Stimulated activated naive CD4-positive, alpha-beta T cell (primary cell): ENCODE data around the gene GAS2L1.

Experiments used
- DNase-seq, 6 experiments: peaks; one replicate each; lab custom pipeline; 2025; lab: John Stamatoyannopoulos, UW

Gene GAS2L1

DNA sequence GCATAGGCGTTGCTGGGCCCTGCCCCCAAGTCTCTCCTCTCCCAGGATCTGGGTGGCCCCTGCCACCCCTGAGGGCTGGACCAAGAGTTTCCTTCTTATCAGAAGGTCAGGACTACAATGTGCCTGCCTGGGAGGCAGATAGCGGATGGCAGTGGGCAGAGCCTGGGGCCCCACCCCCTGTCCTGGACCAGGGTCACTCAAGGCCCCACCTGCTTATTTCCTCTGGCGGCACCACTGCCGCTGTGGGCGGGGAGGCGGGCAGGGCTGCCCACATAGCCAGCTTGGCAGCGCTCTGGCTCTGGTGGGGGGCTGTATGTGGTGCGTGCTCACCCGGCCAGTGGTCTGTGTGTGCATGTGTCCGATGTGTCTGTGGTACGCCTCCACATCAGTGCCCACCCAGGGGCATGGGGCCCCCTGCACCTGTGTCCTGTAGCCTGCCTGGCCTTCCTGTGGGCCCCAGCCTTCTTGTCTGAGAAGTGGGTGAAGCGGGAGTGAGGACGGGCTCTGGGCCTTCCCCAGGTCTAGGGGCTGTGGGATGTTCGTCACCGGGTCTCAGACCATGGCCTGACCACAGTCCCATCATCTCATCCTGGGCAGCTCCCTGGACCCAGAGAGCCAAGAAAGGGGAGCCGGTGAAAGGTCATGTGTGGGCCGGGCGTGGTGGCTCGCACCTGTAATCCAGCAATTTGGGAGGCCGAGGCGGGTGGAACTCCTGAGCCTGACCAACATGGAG lies 3.0 kb downstream of the GAS2L1 start:
- no peak for DNase-seq

DNA sequence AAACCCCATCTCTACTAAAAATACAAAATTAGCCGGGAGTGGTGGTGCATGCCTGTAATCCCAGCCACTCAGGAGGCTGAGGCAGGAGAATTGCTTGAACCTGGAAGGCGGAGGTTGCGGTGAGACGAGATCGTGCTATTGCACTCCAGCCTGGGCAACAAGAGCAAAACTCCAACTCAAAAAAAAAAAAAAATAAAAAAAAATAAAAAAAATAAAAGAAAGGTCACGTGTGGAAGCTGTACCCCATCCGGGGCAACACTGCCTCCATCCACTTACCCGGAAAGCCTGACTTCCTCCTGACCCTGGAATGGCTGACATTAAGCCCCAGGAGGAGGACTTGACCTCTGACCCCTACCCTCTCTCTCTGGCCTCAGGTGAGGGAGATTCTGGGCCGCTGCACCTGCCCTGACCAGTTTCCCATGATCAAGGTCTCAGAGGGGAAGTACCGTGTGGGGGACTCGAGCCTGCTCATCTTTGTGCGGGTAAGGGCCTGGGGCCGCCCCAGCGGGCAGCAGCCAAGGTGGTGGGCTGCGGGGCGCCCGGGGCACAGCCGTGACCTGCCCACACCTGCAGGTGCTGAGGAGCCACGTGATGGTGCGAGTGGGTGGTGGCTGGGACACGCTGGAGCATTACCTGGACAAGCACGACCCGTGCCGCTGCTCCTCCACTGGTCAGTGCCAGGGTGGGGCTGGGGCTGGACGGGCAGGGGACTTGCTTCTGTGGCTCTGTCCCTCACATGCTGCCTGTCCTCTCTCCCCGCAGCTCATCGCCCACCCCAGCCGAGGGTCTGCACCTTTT lies 3.8 kb downstream of the GAS2L1 start:
- no peak for DNase-seq

DNA sequence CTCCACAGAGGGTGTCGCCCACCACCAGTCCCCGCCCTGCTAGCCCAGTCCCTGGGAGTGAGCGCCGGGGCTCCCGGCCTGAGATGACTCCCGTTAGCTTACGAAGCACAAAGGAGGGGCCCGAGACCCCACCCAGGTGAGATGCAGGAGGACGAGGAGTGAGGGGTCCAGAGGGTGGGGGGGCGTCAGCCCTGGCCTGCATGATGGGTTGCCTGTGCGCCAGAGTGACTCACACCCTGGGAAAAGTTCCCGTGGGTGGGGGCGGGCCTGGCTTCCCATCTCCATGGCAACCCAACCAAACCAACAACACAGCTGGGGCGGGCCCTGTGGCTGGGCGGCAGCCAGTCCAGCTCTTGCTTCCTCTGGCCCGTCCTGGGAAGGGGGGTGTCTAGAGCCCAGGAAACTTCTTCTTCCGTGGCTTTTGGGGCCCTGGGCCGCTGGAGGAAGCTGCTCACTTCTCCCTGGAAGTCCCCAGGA lies 4.5 kb downstream of the GAS2L1 start:
- peak in 1 of 6 experiments; percentile 27 for DNase-seq

DNA sequence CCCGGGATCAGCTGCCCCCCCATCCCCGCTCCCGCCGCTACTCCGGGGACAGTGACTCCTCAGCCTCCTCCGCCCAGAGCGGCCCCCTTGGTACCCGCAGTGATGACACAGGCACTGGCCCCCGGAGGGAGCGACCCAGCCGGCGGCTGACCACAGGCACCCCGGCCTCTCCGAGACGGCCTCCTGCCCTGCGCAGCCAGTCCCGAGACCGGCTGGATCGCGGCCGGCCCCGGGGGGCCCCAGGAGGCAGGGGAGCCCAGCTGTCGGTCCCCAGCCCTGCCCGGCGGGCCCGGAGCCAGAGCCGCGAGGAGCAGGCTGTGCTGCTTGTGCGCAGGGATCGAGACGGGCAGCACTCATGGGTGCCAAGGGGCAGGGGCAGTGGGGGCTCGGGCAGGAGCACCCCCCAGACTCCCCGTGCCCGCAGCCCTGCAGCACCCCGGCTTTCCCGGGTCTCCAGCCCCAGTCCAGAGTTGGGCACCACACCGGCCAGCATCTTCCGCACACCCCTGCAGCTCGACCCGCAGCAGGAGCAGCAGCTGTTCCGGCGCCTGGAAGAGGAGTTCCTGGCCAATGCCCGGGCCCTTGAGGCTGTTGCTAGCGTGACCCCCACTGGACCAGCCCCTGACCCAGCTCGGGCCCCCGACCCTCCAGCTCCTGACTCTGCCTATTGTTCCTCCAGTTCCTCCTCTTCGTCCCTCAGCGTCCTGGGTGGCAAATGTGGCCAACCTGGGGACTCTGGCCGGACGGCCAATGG lies 5.2 kb downstream of the GAS2L1 start:
- DNase-seq, result no peak

DNA sequence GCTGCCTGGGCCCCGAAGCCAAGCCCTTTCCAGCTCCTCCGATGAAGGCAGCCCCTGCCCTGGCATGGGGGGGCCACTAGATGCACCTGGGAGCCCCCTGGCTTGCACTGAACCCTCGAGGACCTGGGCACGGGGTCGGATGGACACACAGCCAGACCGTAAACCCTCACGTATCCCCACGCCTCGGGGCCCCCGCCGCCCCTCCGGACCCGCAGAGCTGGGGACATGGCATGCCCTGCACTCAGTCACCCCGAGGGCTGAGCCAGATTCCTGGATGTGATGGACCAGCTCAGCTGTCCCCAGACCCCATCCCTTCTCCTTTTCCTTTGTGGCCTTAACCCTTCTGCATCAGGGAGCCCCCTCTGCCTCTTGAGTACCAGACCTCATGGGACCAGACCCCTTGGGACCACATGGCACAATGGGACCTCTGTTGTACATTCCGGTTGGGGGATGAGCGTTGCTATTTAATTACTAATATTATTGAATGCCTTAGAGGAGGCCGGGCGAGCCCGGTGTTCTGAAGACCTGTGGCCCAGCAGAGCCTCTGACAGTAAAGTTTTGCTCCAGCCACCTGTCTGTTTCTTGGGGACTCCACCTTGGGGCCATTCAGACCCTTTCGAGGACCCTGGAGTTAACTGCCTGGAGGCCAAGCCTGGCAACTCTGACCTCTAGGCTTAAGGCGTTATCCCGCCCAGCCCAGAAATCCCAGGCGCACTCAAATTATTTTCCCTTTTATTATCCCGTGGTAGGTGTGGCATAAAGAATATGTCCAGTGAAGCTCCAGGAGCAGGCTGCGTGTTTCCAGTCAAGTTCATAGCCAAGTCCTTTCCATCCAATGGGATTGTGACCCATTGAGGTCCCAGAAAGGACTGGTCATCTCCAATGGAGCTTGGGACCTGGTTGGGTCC lies 6.0 kb downstream of the GAS2L1 start:
- DNase-seq, result no peak

DNA sequence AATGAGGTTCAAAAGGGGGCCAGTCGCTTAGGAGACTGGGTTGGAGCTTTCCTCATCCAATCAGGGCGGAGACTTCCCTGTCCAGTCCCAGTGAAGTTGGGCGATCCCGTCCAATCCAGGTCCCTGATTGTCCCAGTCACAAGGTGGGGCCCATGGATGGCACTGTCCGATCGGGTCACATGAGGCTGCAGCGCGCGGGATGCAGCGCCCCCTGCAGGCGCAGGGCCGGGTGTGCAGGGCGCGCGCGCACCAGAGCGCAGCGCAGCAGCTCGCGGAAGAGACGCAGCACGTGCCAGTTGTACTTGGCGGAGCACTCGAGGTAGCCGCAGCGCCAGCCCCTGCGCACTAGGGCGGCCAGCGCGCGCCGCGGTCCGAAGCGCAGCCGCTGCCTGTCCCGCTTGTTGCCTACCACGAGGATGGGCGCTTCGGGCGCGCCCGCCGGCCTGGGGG lies 6.7 kb downstream of the GAS2L1 start:
- no peak for DNase-seq

DNA sequence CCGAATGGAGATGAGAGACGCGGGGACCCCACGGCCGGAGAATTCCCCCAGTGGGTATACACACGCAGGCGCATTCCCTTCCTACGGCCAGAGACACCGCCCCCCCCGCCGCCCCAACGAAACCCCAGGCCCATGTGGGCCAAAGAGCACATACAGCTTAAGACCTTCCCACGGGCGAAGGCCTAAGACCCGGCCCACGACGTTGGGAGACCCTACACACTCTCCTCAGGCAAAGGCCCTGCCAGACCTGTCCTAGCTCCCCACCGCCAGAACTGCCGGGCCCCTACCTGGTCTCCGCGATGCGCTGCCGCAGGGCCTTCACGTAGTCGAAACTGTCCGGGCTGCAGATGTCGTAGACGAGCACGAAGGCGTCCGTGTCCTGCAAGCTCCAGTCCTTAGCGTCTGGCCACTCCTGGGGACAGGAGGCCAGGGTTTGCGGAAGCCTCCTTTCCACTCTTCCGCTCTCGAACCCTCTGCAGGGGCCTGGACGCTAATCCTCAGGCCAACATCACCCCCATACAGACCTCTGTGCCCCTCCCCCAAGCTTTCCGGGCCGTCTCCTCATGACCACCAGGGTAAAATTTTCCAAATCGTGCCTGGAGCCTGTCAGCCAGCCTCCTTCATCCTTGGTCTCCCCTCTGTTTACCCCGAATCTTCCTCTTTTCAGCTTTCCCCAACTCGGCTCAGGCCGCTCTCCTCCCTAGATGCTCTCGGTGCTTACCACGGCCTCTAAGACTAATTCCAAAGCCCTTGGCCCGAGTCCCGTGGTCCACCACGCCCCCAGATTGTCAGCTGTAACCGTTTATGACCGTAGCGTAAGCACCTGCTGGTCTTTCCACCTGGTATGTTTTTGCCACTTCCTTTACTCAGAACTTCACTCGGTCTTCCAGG lies 7.4 kb downstream of the GAS2L1 start:
- no peak for DNase-seq

DNA sequence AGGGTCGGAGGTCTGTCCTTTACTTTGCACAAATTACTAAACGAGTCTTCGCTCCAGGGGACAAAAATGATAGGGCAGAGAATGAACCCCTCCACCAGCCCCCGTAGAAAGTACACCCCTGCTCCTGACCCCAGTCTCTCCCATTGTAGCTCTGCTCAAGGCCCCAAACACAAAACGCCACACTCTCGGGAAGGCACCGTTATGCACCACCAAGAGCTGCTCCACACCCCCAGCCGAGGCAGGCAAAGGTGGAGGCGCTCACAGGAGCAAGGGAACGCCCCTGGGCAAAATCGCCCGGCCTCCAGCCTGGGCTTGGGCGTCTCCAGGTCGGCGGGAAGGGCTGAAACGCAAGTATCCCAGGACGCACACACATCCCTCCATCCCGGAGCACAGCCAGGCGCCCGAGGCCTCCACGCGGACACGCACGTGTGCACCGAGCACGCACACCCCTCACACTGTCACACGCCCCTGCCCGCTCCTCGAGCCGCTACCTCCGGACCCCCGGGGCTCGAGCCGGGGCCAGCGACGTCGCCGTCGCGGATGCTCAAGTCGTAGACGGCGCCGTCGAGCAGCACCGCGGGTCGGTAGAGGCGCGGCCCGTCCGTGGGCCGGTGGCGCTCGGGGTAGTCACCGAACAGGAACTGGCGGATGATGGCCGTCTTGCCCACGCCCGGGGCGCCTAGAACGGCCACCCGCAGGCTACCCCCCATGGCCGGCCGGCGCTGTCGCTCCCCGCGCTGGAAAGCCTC lies 8.3 kb downstream of the GAS2L1 start:
- no peak for DNase-seq

DNA sequence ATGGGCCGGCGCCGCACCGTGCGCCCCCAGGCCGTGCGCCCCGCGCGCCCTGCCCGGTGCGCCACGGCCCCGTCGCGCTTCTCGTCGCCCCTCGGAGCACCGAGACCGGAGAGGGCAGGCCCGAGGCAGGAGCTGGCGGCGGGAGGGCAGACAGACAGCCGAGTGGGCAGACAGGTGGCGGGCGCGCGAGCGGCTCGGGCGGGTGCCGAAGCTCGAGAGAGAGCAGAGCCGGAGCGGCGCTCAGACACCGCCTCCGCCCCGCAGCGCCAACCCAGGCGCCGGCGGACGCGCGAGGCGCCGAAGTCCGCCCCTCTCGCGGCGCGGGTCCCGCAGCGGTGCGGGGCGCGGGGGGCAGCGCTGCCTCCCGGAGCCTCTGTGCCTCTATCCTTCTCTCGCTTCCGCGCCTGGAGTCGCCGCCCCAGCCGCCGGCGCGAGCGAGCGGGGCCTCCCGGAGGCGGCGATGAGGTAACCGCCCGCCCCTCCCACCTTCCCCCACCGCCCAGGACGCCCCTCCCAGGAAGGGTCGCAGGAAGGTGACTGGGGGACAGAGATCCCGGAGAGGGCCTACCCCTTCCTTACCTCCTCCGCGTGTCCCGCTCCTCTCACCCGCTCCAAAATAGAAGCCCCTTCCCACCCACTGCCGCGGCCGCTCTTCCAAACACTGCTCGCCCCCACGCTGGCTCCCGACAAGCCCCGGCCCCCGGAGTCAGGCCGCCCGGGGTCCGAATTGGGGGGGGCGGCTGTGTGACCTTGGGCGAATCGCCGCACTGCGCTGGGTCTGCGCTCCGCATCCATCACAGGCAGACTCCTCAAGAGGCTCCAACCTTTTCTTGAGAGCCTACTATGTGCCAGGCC lies 9.1 kb downstream of the GAS2L1 start, which contains the start of gene RASL10A:
Gene RASL10A, minus strand, starts transcription at position 412 of the 855 bp plus-strand sequence. CDS start 451 bp downstream, outside the sequence.
- no peak for DNase-seq

DNA sequence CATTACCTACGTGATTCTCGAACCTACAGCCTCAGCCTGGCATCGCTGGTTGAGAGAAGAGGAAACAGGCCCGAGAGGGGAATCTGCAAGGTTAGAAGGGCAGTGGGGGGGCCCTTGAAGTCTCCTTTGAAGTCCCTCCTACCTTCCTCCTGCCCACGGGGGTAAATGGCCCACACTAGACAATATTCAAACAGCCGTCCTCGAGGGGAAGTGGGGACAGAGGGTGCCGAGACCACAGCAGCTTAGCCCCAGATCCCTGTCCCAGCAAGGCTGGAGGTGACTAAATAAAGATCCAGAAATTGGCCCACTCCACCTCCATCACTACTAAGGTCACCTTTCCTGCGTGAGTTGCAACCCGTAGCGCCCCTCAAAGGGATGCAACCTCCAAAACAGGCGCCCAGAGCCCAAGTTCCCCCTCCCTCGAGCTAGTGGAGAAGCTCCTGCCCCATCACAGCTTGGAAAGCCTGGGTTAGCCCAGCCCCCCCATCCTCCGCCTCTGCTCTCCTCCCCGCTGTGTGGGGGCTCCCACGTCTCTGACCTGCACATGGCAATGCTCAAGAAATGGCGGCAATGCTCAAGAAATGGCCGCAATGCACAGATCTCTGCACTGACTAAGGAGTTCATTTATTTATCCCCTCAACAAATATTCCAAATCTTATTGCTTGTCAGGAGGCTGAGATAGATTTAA lies 9.8 kb downstream of the GAS2L1 start:
- DNase-seq, result no peak

DNA sequence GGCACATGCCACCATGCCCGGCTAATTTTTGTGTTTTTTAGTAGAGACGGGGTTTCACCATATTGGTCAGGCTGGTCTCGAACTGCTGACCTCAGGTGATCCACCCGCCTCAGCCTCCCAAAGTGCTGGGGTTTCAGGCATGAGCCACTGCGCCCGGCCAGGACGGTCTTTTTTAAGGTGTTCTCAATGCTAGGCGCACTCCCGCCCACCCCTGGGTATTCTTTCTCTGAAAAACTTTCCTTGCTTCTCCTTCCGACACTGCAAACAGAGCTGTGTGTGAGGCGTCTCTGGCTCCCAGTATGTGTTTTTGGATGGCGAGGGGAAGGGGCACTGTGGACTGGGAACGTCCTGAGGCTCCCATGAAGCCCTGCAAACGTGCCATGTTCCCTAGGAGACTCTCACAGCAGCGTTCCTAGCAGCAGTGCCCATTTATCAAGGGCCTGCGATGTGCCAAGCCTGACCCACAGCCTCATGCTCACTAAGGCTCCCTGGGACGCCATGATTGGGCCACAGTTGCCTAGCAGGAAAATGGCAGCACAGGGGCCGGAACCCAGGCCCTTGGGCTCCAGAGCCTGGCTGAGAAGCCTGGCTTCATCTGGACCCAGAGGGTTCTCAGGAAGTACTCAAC lies 11.5 kb downstream of the GAS2L1 start:
- no peak for DNase-seq

DNA sequence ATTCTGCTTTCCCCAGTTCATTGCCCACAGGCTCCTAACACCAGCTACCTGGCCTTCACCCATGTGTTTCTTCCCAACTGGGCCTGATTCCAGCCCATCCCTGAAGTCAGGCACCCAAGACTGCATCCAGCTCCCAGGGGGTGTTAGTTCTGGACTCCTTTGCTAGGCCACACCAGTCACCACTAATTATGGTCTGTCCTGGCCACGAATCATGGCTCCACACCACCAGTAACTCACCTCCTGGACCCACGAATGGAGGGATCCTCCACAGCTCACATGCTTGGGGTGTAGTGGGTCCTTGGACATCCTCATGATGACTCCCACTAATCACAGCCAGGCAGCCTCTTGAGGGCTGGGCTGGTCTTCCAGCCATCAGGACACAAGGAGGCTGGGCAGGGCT lies 12.6 kb downstream of the GAS2L1 start:
- no peak for DNase-seq

DNA sequence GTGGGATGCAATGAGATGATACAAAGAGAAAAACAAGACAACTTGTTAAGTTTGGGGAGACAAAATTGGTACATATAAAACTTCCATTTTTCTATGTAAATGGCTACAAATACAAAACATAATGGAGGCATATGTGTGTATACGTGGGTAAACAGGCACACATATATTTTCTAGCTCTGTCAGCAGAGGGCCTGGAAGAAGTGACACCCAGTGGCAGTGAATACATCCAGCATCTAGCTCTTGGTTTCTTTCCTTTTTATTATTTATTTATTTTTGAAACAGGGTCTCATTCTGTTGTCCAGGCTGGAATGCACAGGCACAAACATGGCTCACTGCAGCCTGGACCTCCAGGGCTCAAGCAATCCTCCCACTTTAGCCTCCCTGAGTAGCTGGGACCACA lies 14.1 kb downstream of the GAS2L1 start:
- no peak for DNase-seq

DNA sequence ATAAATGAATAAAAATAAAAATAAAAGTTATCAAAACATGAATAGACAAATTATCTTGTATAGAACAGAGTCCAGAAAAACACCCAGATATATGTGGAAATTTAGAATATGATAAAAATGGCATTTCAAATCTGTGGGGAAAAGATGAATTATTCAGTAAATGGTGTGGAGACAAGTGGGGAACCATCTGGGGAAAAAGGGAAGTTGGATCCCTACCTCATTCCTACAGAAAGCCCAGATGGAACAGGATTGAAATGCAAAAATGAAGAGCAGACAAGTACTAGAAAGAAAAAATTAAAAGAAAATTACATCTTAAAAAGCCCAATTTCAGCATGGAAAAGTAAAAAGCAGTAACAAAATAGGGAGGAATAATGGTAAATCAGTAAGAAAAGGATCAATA lies 17.2 kb downstream of the GAS2L1 start:
- no peak for DNase-seq

DNA sequence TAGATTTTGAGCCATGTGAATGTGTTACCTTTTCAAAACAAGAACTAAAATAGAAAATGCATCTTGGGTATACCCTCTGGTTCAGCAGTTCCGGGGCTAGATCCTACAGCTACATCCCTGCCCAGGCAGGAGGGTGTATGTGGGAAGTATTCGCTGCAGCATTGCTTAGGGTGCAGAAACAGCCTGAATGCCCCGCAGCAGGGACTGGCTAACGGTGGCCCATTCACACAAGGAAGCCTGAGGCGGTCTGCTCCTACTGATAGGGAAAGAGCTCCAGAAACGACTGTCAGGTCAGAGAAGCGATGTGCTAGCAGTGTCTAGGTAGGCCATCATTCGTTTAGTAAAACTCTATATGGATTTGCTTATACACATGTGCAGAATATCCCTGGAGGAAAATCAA lies 18.9 kb downstream of the GAS2L1 start:
- DNase-seq, result no peak

DNA sequence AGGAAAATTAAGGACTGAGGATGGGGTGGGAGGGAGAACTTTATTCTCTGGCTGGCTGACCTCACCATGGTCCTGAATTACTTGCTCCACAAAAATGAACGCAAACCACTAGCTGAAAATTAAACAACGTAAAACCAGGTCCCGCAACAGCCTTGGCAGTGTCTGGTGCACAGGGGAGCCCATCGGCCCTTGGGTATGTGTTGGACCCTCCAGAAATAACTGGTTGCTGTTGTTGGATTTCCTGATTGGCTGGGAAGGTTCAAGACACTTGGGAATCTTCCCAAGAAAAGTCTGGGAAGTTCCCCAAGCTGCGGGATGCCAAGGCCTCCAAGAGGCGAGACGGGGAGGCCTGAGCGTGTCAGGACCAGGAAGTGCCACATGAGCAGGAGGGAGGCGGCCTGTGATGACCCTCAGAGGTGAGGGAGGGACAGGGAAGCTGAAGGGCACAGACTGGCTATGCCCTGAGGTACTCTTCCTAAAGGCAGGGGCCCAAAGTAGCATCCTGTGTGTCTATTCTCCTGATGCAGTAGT lies 19.4 kb downstream of the GAS2L1 start:
- no peak for DNase-seq

DNA sequence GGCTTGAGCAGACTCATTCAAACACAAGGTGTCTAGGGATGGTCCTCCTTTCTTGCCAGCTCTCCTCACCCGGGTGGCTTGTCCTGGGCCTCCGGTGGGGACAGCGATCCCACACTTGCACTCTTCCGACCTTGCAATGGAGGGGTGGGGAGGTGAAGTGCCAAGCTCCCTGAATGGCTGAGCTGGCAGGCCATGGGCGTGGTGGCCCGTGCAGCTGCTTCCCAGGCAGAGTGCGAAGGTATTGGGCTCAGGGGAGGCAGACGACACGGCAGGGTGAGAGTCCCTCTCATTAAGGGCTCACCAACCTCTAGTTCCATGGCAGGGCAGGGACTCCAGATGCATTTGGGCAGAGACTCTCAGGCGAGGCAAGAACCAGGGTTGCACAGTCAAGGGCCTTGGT lies 20.0 kb downstream of the GAS2L1 start:
- DNase-seq, result no peak
